CD4-positive, alpha-beta T cell treated with Interleukin-12 subunit alpha and Interleukin-12 subunit beta, for 1 hour (primary cell): ENCODE results near the gene OR56A1.
A peak's percentile ranks its signal among the peaks of the same experiment; 100 is the strongest.

Source experiments
- DNase-seq: peaks from one replicate; pipeline ENCODE4 v3.0.0-alpha.2; 2020

Gene OR56A1

GRCh38 chr11:5983443-5983842 is 47.1 kb downstream of the OR56A1 start:
- no peak for DNase-seq

GRCh38 chr11:5973530-5973929 is 57.0 kb downstream of the OR56A1 start:
- DNase-seq = peak; percentile 1
